Epithelial cell of esophagus (primary cell): ENCODE results near the gene PMS2.
"Not testable (repeated sequence)": the region's sequence is repeated elsewhere in the genome, so short reads cannot be mapped to it uniquely, and the experiment has no call there.

ENCODE experiments used
- DNase-seq: peaks from one replicate; pipeline ENCODE4 v3.0.0; 2010; ENCODE audit warnings: low read depth
- H3K4me3 ChIP-seq: 2 replicates; pipeline ENCODE4 v1.5.1; 2011; ENCODE audit warnings: mild to moderate bottlenecking, low read length, control low read depth
- CTCF ChIP-seq: IDR thresholded peaks from 2 replicates; pipeline ENCODE4 v1.5.1; 2011; ENCODE audit warnings: low read depth, mild to moderate bottlenecking, low read length, control low read depth, inconsistent platforms; ENCODE audit not compliant: insufficient read depth; ENCODE audit errors: missing control alignments

The PMS2 gene

GRCh38 chr7:6012355-6013104, 3.7 kb upstream of the PMS2 start:
- H3K4me3 ChIP-seq: no peak overlapping the region
- DNase-seq: no peak
- no peak for TF ChIP-seq CTCF

GRCh38 chr7:6011541-6011940, 2.7 kb upstream of the PMS2 start:
- H3K4me3 ChIP-seq: no peak overlapping the region
- DNase-seq: no peak
- no peak for TF ChIP-seq CTCF

- H3K4me3 ChIP-seq: peak overlapping the region; percentile 89
- DNase-seq: not testable (repeated sequence)
Observed at GRCh38 chr7:6010370-6010769, 1.5 kb upstream of the PMS2 start.

GRCh38 chr7:6007835-6008590, 836 bp downstream of the PMS2 start:
- peak overlapping the region; percentile 89 for H3K4me3 ChIP-seq
- DNase-seq: not testable (repeated sequence)

- no peak for DNase-seq
- H3K4me3 ChIP-seq: no peak overlapping the region
- no peak for TF ChIP-seq CTCF
Observed at GRCh38 chr7:6007386-6007785, 1.5 kb downstream of the PMS2 start.

GRCh38 chr7:5997210-5997808, 11.5 kb downstream of the PMS2 start:
- peak; percentile 59 for TF ChIP-seq CTCF
- DNase-seq: peak; percentile 62
- no peak overlapping the region for H3K4me3 ChIP-seq

- not testable (repeated sequence) for H3K4me3 ChIP-seq, DNase-seq
Observed at GRCh38 chr7:5987061-5987460, 21.8 kb downstream of the PMS2 start.

- DNase-seq: not testable (repeated sequence)
Observed at GRCh38 chr7:5979680-5980314, 29.1 kb downstream of the PMS2 start.

GRCh38 chr7:5973580-5973979, 35.3 kb downstream of the PMS2 start:
- H3K4me3 ChIP-seq, DNase-seq: not testable (repeated sequence)

More at GRCh38 chr7:5979680-5980314, 29.1 kb downstream of the PMS2 start:
- not testable (repeated sequence) for H3K4me3 ChIP-seq

- H3K4me3 ChIP-seq, DNase-seq: not testable (repeated sequence)
Observed at GRCh38 chr7:5970347-5970911, 38.4 kb downstream of the PMS2 start, which contains the start of gene RSPH10B. Gene RSPH10B (minus strand): TSS chr7:5970689. CDS start chr7:5967116, 3,573 bp downstream.

GRCh38 chr7:5963810-5964209, 45.0 kb downstream of the PMS2 start:
- H3K4me3 ChIP-seq, DNase-seq: not testable (repeated sequence)

- not testable (repeated sequence) for DNase-seq, H3K4me3 ChIP-seq
Observed at GRCh38 chr7:5963205-5963604, 45.6 kb downstream of the PMS2 start.

GRCh38 chr7:5934945-5935450, 73.9 kb downstream of the PMS2 start:
- H3K4me3 ChIP-seq, DNase-seq: not testable (repeated sequence)
